Measurements from ENCODE around the gene WDR64. TPM values are rescaled to one million over a fixed set of nuclear protein-coding genes. Genes with fewer than 3 reads are reported as not detected.
A peak's percentile ranks its signal among the peaks of the same experiment; 100 is the strongest.

WDR64 gene
- total RNA-seq, 3 donors from 2014 or later: not detected

- no peaks in the 10 kb centered on the region for H3K4me1 ChIP-seq
- intact Hi-C loops (cut with DNase I; ENCODE audit: low total_unique reads): no loop called here
- H3K27me3 ChIP-seq: no peaks in the 10 kb centered on the region
- H3K36me3 ChIP-seq: no peaks in the 10 kb centered on the region
- no peak for TF ChIP-seq POLR2A (IDR thresholded peaks at IDR 0.05)
- no peak for TF ChIP-seq CTCF (IDR thresholded peaks at IDR 0.05)
- no peak for TF ChIP-seq POLR2AphosphoS5 (IDR thresholded peaks at IDR 0.05)
- H3K27ac ChIP-seq: no peak overlapping the region
- H3K4me3 ChIP-seq: no peak overlapping the region
- H3K9me3 ChIP-seq: no peaks in the 10 kb centered on the region
- no peak for DNase-seq (ENCODE audit: low spot score in 2 of 2)
Measured at GRCh38 chr1:241608379-241609033, 43.6 kb upstream of the WDR64 start.

DNA sequence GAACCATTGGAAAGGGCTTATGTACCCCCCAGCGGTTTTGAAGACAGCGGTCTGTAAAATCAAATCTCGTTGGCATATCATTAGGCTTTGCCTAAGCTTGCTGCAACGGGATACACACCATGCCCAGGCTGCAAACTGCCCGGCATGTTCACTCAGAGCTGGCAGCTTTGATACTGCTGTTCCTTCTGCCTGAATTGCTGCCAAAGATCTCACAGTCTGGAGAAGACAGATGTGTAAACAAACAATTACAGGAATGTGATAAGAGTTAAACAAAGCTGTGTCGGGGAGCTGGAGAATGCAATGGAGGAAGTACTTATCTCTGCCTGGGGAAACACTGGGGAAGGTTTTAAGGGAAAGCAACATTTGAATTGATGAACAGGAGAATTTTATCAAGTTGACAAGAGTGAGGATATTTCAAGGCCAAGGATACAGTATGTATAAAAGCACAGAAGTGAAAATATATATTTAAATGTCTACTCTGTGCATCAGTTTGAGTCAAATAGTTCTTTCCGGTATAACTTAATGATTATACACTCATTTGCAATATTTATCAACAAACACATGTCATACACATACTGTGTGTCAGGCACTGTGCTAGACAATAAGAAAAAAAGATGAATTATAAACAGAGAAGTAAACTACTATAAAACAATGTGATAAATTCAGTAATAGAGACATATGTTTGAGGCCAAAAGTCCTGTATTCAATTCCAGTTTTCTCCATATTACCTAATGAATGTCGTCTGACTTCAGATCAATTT lies 41.8 kb upstream of the WDR64 start:
- H3K27me3 ChIP-seq: no peaks in the 10 kb centered on the region
- H3K36me3 ChIP-seq: no peaks in the 10 kb centered on the region
- no peak overlapping the region for H3K4me3 ChIP-seq
- no peaks in the 10 kb centered on the region for H3K4me1 ChIP-seq
- intact Hi-C loops (cut with DNase I; ENCODE audit: low total_unique reads): no loop called here
- H3K9me3 ChIP-seq: no peaks in the 10 kb centered on the region
- H3K27ac ChIP-seq: no peak overlapping the region
- TF ChIP-seq CTCF (IDR thresholded peaks at IDR 0.05) (no peak), POLR2AphosphoS5 (IDR thresholded peaks at IDR 0.05) (no peak), POLR2A (IDR thresholded peaks at IDR 0.05) (no peak)
- no peak for DNase-seq (ENCODE audit: low spot score in 2 of 2)

DNA sequence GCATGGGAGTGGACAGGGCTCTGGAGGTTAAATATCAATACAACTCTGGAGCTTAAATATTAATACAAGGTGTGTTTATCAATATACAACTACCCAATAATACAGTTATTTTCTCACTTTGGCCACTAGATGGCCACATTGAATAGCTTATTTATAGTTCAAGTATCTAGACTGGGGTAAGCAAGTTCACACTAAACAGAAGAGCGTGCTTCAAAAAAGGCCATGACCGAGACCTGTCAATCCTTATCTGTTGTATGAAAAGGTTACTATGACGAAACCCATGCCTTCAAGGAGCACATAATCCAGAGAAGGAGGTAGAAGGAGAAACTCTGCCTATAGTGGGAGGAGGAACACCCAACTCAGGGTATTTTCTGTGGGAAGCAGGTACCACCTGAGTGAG lies 41.0 kb upstream of the WDR64 start:
- TF ChIP-seq POLR2AphosphoS5 (IDR thresholded peaks at IDR 0.05) (no peak), POLR2A (IDR thresholded peaks at IDR 0.05) (no peak), CTCF (IDR thresholded peaks at IDR 0.05) (peak; percentile 64 to 71 (median 69))
- H3K27me3 ChIP-seq: no peaks in the 10 kb centered on the region
- DNase-seq (ENCODE audit: low spot score in 2 of 2): no peak
- no peak overlapping the region for H3K4me3 ChIP-seq
- H3K9me3 ChIP-seq: no peaks in the 10 kb centered on the region
- H3K27ac ChIP-seq: no peak overlapping the region
- H3K36me3 ChIP-seq: no peaks in the 10 kb centered on the region
- intact Hi-C loops (cut with DNase I; ENCODE audit: low total_unique reads): no loop called here
- H3K4me1 ChIP-seq: no peaks in the 10 kb centered on the region

DNA sequence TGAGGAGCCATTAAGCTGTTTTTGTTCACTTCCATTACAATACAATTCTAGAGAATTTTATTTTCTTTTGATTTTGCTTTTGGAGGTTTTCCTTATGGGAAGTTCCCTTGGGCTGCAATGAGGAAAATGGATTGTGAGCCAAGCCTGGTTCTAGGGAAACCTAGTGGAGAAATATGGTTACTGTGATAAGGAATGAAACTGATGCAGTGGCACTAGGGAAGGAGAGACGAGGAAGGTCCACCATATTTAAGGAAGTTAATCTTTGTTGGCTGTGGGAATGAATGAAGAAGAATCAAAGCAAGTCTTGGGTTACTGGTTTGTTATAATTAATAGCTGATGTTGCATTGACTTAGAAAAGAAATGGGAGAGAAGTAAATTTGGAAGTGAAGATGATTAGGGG lies 40.3 kb upstream of the WDR64 start:
- no peaks in the 10 kb centered on the region for H3K9me3 ChIP-seq
- intact Hi-C loops (cut with DNase I; ENCODE audit: low total_unique reads): no loop called here
- no peaks in the 10 kb centered on the region for H3K4me1 ChIP-seq
- no peak for DNase-seq (ENCODE audit: low spot score in 2 of 2)
- peak overlapping the region; percentile 19 to 47 for H3K27ac ChIP-seq
- no peaks in the 10 kb centered on the region for H3K27me3 ChIP-seq
- TF ChIP-seq POLR2AphosphoS5 (IDR thresholded peaks at IDR 0.05) (no peak), POLR2A (IDR thresholded peaks at IDR 0.05) (no peak), CTCF (IDR thresholded peaks at IDR 0.05) (no peak)
- no peaks in the 10 kb centered on the region for H3K36me3 ChIP-seq
- no peak overlapping the region for H3K4me3 ChIP-seq
